Measurements from ENCODE around the gene PTTG1IP.
"Not testable (repeated sequence)": the region's sequence is repeated elsewhere in the genome, so short reads cannot be mapped to it uniquely, and the experiment has no call there.

- not testable (repeated sequence) for TF ChIP-seq CTCF, POLR2A (IDR thresholded peaks at IDR 0.05)
Measured at GRCh38 chr21:44832516-44833255, 40.8 kb downstream of the PTTG1IP start.

Measured in tibial nerve (tissue), 3 donors.